Adrenal gland (tissue), 12 donors: Measurements from ENCODE around the gene KIF25. TPM values are rescaled to one million over a fixed set of nuclear protein-coding genes. Genes with fewer than 3 reads are reported as not detected.

ENCODE experiments used
- DNase-seq, 7 donors: peaks; one replicate each; pipeline ENCODE4 v3.0.0-alpha.2; 2019 to 2020
- H3K27ac ChIP-seq, 5 donors: fragments of 200-600 bp; sonication (generic) in 4 of 5; 1 replicate in 3 of 5; 2 replicates in 2 of 5; pipeline versions ENCODE4 v1.5.1 to v1.8.0; 2016 to 2020; ENCODE audit warnings: mild to moderate bottlenecking in 1 of 5
- H3K27me3 ChIP-seq: fragments of 200-600 bp; 2 replicates; pipeline ENCODE4 v1.8.0; 2021
- H3K36me3 ChIP-seq, 2 donors: fragments of 200-600 bp; replicated peaks in 1 of 2; 1 replicate in 1 of 2; 2 replicates in 1 of 2; pipeline versions ENCODE4 v1.5.1 to v1.8.0; 2018 to 2022
- H3K4me1 ChIP-seq, 2 donors: fragments of 200-600 bp; replicated peaks in 1 of 2; 1 replicate in 1 of 2; 2 replicates in 1 of 2; pipeline versions ENCODE4 v1.5.1 to v1.8.0; 2018 to 2021
- H3K4me3 ChIP-seq, 4 donors: fragments of 200-600 bp; sonication (generic) in 3 of 4; one replicate each; pipeline ENCODE4 v1.5.1; 2016 to 2018
- H3K9me3 ChIP-seq, 3 donors: fragments of 200-600 bp; sonication (generic) in 1 of 3; replicated peaks in 1 of 3; 1 replicate in 2 of 3; 2 replicates in 1 of 3; pipeline versions ENCODE4 v1.5.1 to v1.8.0; 2016 to 2021
- POLR2A ChIP-seq, 2 donors: fragments of 450-650 bp; IDR thresholded peaks; one replicate each; pipeline ENCODE4 v1.6.1; 2017; ENCODE audit warnings: antibody characterized with exemption in 2 of 2, mild to moderate bottlenecking in 2 of 2, moderate library complexity in 1 of 2
- WGBS, 4 donors: extraction: QIAGEN DNeasy Blood & Tissue Kit in 2 of 4; methylation state at CpG; one replicate each; pipeline versions ENCODE4 v1.1.5 to v1.1.7; 2013 to 2017; 5-methylcytosine and 5-hydroxymethylcytosine counted together
- intact Hi-C, 2 donors: fragments of 100-400 bp; cut with DNase I; formaldehyde crosslinking; loops; one replicate each; pipeline versions ENCODE4 v1.14.1 to v1.15.0; 2022 to 2023
- polyA plus RNA-seq, 3 donors: library from polyadenylated mRNA; stranded (reverse); fragments of 200-250 nt in 2 of 3; fragments of 350-450 nt in 1 of 3; fragmentation: Illumina TruSeq in 1 of 3; extraction: RNeasy Lipid Tissue Mini Kit (QIAGEN cat#74804) in 1 of 3; gene quantifications; one replicate each; pipeline ENCODE4 v1.2.3, GENCODE V29; 2013 to 2014
- total RNA-seq, 9 donors: library from RNA; depleted of rRNA in 4 of 9; stranded (reverse); fragments of >200 nt in 4 of 9; fragments of 120-200 nt in 1 of 9; fragmentation: NEBNext Ultra II Directional in 1 of 9; extraction: Animal tissue kit (Norgen Biotek cat#: 25700) in 1 of 9; gene quantifications; one replicate each; pipeline versions ENCODE4 v1.1.0 to v1.2.4, GENCODE V29; 2013 to 2023
- TF ChIP-seq, protein P1 (sequence below), 6 experiments: fragments of 450-650 bp in 4 of 6; fragments of 200-600 bp in 2 of 6; sonication (generic) in 1 of 6; IDR thresholded peaks; 1 replicate in 5 of 6; 2 replicates in 1 of 6; pipeline versions ENCODE4 v1.5.1 to v1.8.0; 2016 to 2021; ENCODE audit warnings: antibody characterized with exemption in 6 of 6, mild to moderate bottlenecking in 2 of 6, moderate library complexity in 1 of 6
- donor health status: healthy with polysubstance abuse.
- donor health status: Bipolar disorder and iron deficiency.
- donor health status: DM: yes; HTN: yes; CAD: no.
- donor health status: DM: no; HTN: no; CAD: no.
- donor health status: DM: no; HTN: no; CAD: no.
- donor health status: DM: yes; HTN: yes; CAD: no.

Gene KIF25
- total and polyA plus RNA-seq, 12 donors = 0.44 to 0.97 TPM; not detected in 10

DNA sequence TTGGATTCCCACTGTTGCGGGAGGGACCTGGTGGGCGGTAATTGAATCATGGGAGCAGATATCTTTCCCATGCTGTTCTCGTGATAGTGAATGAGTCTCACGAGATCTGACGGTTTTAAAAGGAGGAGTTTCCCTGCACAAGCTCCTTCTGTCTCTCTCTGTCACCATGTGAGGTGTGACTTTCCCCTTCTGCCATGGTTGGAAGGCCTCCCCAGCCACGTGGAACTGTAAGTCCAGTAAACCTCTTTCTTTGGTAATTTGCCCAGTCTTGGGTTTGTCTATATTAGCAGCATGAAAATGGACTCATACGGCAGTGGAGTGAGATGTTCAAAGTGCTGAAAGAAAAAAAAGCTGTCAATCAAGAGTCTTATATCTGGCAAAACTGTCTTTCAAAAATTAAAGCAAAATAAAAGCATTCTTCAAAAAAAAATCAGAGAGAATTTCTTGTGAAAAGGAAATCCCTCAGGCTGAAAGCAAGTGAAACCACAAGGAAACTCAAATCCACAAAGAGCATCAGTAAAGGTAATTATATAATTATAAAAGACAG is 15.5 kb upstream of the KIF25 start:
- H3K27ac ChIP-seq = no peak overlapping the region
- WGBS, 4 donors = 73 to 78% (median 77%) methylated on average over 7 of the region's 7 CpGs
- H3K4me1 ChIP-seq = no peaks in the 10 kb centered on the region
- intact Hi-C loops = no loop called here
- no peaks in the 10 kb centered on the region for H3K27me3 ChIP-seq
- H3K9me3 ChIP-seq = no peaks in the 10 kb centered on the region
- no peak overlapping the region for H3K4me3 ChIP-seq
- H3K36me3 ChIP-seq = no peaks in the 10 kb centered on the region
- TF ChIP-seq, protein P1, sequence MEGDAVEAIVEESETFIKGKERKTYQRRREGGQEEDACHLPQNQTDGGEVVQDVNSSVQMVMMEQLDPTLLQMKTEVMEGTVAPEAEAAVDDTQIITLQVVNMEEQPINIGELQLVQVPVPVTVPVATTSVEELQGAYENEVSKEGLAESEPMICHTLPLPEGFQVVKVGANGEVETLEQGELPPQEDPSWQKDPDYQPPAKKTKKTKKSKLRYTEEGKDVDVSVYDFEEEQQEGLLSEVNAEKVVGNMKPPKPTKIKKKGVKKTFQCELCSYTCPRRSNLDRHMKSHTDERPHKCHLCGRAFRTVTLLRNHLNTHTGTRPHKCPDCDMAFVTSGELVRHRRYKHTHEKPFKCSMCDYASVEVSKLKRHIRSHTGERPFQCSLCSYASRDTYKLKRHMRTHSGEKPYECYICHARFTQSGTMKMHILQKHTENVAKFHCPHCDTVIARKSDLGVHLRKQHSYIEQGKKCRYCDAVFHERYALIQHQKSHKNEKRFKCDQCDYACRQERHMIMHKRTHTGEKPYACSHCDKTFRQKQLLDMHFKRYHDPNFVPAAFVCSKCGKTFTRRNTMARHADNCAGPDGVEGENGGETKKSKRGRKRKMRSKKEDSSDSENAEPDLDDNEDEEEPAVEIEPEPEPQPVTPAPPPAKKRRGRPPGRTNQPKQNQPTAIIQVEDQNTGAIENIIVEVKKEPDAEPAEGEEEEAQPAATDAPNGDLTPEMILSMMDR (IDR thresholded peaks at IDR 0.05) = no peak
- TF ChIP-seq POLR2A (IDR thresholded peaks at IDR 0.05) = no peak
- no peak for DNase-seq

DNA sequence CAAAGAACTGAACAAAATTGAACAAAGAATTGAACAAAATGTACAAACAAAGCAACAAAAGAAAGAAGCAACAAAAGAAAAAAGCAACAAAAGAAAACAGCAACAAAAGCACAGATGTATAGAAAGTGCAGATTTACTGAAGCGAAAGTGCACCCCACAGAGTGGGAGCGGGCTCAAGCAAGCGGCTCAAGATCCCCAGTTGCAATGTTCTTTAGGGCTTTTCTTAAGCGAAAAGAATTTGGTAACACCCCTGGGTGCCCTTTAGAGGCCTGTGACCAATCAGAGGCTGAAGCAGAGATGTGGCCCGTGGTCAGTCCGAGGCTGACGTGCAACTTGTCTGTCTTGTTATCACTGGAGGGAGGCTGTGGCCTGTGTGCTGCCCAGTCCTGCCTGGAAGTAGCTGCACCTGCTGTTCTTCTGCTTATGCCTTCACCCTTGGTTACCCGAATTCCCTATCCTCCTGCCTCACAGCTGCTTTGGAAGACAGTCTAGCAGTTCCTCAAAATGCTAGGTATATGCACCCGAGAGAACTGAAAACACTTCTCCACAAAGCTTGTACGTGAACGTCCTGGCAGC is 13.2 kb upstream of the KIF25 start:
- H3K4me1 ChIP-seq = no peaks in the 10 kb centered on the region
- H3K4me3 ChIP-seq = no peak overlapping the region
- H3K27me3 ChIP-seq = no peaks in the 10 kb centered on the region
- intact Hi-C loops = no loop called here
- no peak for TF ChIP-seq POLR2A (IDR thresholded peaks at IDR 0.05)
- TF ChIP-seq, protein P1 (IDR thresholded peaks at IDR 0.05) = no peak
- no peak overlapping the region for H3K27ac ChIP-seq
- no peaks in the 10 kb centered on the region for H3K36me3 ChIP-seq
- WGBS, 4 donors = 87 to 92% (median 89%) methylated on average over 11 of the region's 11 CpGs
- H3K9me3 ChIP-seq = no peaks in the 10 kb centered on the region
- no peak for DNase-seq

DNA sequence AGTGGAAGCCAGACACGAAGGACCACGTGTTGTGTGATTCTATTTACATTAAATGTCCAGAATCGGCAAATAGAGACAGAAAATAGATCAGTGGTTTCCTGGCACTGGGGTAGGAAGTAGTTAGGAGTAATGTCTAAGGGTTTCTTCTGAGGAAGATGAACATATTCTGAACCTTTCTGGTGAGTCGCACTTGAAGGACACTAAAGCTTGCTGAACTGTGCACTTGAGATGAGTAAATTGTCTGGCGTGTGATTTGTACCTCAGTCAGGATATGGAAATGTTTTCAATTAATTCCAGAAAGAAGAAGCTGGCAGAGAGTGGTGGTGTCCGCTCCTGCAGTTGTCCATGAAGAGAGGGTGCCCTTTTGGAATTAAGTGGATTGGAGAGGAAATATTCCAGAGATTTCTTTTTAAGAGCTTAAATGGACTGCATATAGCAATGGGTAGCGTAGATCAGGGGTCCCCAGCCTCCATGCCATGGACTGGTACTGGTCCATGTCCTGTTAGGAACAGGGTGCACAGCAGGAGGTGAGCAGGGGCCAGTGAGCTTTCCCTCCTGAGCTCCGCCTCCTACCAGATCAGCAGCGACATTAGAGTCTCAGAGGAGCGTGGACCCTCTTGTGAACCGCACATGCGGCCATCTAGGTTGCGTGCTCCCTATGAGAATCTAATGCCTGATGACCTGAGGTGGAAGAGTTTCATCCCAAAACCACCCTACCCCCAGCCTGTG is 12.4 kb upstream of the KIF25 start:
- 80 to 90% (median 85%) methylated on average over 11 to 13 of the region's 13 CpGs for WGBS, 4 donors
- H3K4me3 ChIP-seq = no peak overlapping the region
- no peaks in the 10 kb centered on the region for H3K36me3 ChIP-seq
- H3K4me1 ChIP-seq = no peaks in the 10 kb centered on the region
- TF ChIP-seq, protein P1 (IDR thresholded peaks at IDR 0.05) = no peak
- no peak for TF ChIP-seq POLR2A (IDR thresholded peaks at IDR 0.05)
- intact Hi-C loops = no loop called here
- H3K27me3 ChIP-seq = no peaks in the 10 kb centered on the region
- H3K9me3 ChIP-seq = no peaks in the 10 kb centered on the region
- DNase-seq = no peak
- no peak overlapping the region for H3K27ac ChIP-seq

DNA sequence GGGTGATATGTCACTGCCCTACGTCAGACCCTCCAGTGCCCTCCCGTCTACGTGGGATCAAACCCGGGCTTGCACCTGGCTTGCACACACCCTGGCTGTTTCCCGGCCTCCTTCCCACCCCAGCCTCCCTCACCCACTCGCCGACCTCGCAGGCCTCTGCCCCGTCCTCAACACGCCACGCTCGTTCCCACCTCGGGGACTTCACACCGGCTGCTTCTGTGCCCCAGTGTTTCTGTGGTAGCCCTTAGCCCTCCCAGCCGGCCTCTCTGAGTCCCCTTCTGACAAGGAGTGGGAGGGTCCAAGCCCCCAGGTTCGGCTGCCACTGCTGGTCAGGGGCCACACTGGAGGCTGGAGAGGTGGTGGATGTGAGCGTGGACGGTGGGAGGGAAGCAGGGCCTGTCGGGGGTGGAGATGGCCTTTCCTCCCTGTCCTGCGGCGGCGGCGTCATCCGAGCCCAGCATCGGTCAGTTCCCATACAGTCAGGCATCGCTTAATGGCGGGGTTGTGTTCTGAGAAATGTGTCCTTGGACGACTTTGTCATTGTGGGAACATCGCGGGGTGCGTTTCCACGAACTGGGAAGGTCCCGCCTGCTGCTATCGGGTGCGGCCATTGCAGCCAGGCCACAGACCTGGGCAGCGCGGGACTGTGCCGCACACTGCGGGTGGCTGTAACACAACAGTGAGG is 11.4 kb upstream of the KIF25 start:
- H3K4me1 ChIP-seq = no peaks in the 10 kb centered on the region
- no peaks in the 10 kb centered on the region for H3K36me3 ChIP-seq
- intact Hi-C loops = no loop called here
- 91 to 94% (median 92%) methylated on average over 25 to 39 of the region's 39 CpGs for WGBS, 4 donors
- no peak overlapping the region for H3K4me3 ChIP-seq
- no peak overlapping the region for H3K27ac ChIP-seq
- no peaks in the 10 kb centered on the region for H3K9me3 ChIP-seq
- no peaks in the 10 kb centered on the region for H3K27me3 ChIP-seq
- TF ChIP-seq, protein P1 (IDR thresholded peaks at IDR 0.05) = no peak
- no peak for TF ChIP-seq POLR2A (IDR thresholded peaks at IDR 0.05)
- no peak for DNase-seq
